ENCODE data around the gene LENG9.

- TF ChIP-seq POLR2A (IDR thresholded peaks at IDR 0.05), result no peak
- no peak for TF ChIP-seq CTCF (IDR thresholded peaks at IDR 0.05 in 8 of 11, conservative IDR thresholded peaks at IDR 0.05 in 3 of 11)
These were observed 1.4 kb downstream of the LENG9 start for GRCh38 chr19:54462047-54462654.
